22Rv1 (cell line): ENCODE data around the gene ADAMTS18.

Experiments
- H3K27ac ChIP-seq: fragments of 450-650 bp; 2 replicates; pipeline ENCODE4 v1.5.1; 2017
- CTCF ChIP-seq: fragments of 450-650 bp; IDR thresholded peaks from 2 replicates; pipeline ENCODE4 v1.5.1; 2017; ENCODE audit warnings: mild to moderate bottlenecking
- ZFX ChIP-seq: fragments of 450-650 bp; IDR thresholded peaks from 2 replicates; pipeline ENCODE4 v1.6.1; 2017; ENCODE audit warnings: antibody characterized with exemption, borderline replicate concordance

The ADAMTS18 gene

GRCh38 chr16:77328768-77329167 is 106.1 kb downstream of the ADAMTS18 start:
- H3K27ac ChIP-seq: no peak overlapping the region
- no peak for TF ChIP-seq ZFX
- TF ChIP-seq CTCF: no peak

GRCh38 chr16:77328274-77328673 is 106.6 kb downstream of the ADAMTS18 start:
- H3K27ac ChIP-seq: no peak overlapping the region
- TF ChIP-seq CTCF: no peak
- no peak for TF ChIP-seq ZFX

GRCh38 chr16:77327717-77328116 is 107.1 kb downstream of the ADAMTS18 start:
- TF ChIP-seq ZFX: no peak
- no peak for TF ChIP-seq CTCF
- H3K27ac ChIP-seq: no peak overlapping the region

- TF ChIP-seq ZFX (no peak), CTCF (no peak)
- H3K27ac ChIP-seq: no peak overlapping the region
Observed at GRCh38 chr16:77324729-77325128, 110.1 kb downstream of the ADAMTS18 start.

GRCh38 chr16:77323695-77324094 is 111.1 kb downstream of the ADAMTS18 start:
- TF ChIP-seq ZFX (no peak), CTCF (no peak)
- no peak overlapping the region for H3K27ac ChIP-seq

- no peak overlapping the region for H3K27ac ChIP-seq
- TF ChIP-seq ZFX (no peak), CTCF (no peak)
Observed at GRCh38 chr16:77322757-77323156, 112.1 kb downstream of the ADAMTS18 start.

- TF ChIP-seq CTCF: no peak
- TF ChIP-seq ZFX: no peak
- H3K27ac ChIP-seq: no peak overlapping the region
Observed at GRCh38 chr16:77317059-77317458, 117.8 kb downstream of the ADAMTS18 start.
